Activated CD8-positive, alpha-beta T cell treated with anti-CD3 and anti-CD28 coated beads, Interleukin-2, amount 10 ng/mL, durations not matched to agents 7 days and 5 days (primary cell): Measurements from ENCODE around the gene LIPC. TPM values are rescaled to one million over a fixed set of nuclear protein-coding genes. Genes with fewer than 3 reads are reported as not detected.

ENCODE experiments used
- ATAC-seq: fragments of 150-1000 bp; cut with Tn5 transposase; one replicate; pipeline ENCODE4 v1.10.0; 2021; ENCODE audit warnings: moderate library complexity
- CTCF ChIA-PET: fragments of 350-600 bp; sonication (Branson Sonifier 250); formaldehyde crosslinking; loops from one replicate; lab custom pipeline; 2021; ENCODE audit warnings: antibody characterized with exemption; lab: Charles Lee
- POLR2A ChIA-PET: fragments of 350-600 bp; sonication (Branson Sonifier 250); formaldehyde crosslinking; loops from one replicate; lab custom pipeline; 2021; ENCODE audit warnings: antibody characterized with exemption; lab: Charles Lee
- DNase-seq: peaks from one replicate; pipeline ENCODE4 v3.0.0-alpha.2; 2020
- H3K27ac Mint-ChIP-seq: one replicate; pipeline ENCODE4 v1.8.0; 2021; ENCODE audit warnings: mild to moderate bottlenecking, mixed read lengths
- H3K27me3 Mint-ChIP-seq: one replicate; pipeline ENCODE4 v1.8.0; 2021; ENCODE audit warnings: low read depth, mixed read lengths
- H3K36me3 Mint-ChIP-seq: one replicate; pipeline ENCODE4 v1.8.0; 2021; ENCODE audit warnings: low read depth, mixed read lengths
- H3K4me1 Mint-ChIP-seq: one replicate; pipeline ENCODE4 v1.8.0; 2021; ENCODE audit warnings: low read depth, mixed read lengths
- H3K4me3 Mint-ChIP-seq: one replicate; pipeline ENCODE4 v1.8.0; 2021; ENCODE audit warnings: mild to moderate bottlenecking, mixed read lengths
- H3K9me3 Mint-ChIP-seq: one replicate; pipeline ENCODE4 v1.8.0; 2022; ENCODE audit warnings: mixed read lengths; ENCODE audit not compliant: insufficient read depth
- total RNA-seq, 2 experiments: library from RNA; stranded (reverse); gene quantifications; one replicate each; pipeline ENCODE4 v1.2.3, GENCODE V29; 2021

LIPC gene
- total RNA-seq, 2 experiments from 2014 or later, result 4.1 to 4.4 TPM

DNA sequence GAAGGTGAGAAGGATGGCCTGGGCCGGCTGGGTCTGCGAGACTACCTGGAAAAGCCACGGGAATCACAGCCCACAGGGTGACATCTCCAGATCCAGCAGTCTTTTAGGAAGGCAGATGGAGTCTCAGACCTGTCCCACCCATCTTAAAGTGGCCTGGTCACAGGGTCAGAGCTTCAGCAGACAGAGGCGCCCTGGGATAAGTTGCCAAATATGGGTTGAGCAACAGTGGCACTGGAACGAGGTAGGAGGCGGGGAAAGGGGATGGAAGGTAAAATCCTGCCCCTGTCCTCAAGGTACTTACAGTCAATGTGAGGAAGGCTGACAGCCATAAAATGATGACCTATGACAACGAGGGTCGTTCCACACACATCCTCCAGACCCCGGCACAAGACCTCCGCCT lies 80.7 kb downstream of the LIPC start:
- ChIA-PET POLR2A (no interaction called here), CTCF (interaction anchor here (1.6 kb wide), 1 partner anchor 20 kb away, joined by 4 read pairs; no protein-coding TSS in a partner anchor)
- no peak overlapping the region for H3K4me3 Mint-ChIP-seq
- no peak for ATAC-seq
- H3K27me3 Mint-ChIP-seq, result peaks cover 4% of the 10 kb centered on the region
- peaks cover 7% of the 10 kb centered on the region for H3K9me3 Mint-ChIP-seq
- no peak for DNase-seq
- H3K4me1 Mint-ChIP-seq, result peaks cover 29% of the 10 kb centered on the region
- peaks cover 17% of the 10 kb centered on the region for H3K36me3 Mint-ChIP-seq
- H3K27ac Mint-ChIP-seq, result no peak overlapping the region

DNA sequence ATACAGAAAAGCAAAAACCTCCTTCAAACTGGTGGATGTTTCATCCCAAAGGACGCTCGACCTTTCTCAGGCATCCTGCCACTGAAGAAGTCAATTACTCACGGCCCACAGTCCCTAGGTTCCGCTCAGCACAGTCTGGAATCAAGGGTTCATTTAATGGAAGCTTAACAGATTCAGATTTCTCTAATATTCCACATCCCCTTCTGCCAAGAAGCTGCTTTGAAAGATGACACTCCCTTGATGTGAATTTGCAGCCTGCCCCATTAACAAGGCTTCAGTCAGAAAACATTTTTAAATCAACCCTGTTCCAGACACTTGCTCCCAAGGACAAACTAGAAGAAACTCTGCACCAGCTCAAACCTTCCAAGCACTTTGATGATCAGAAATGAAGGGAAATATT lies 81.2 kb downstream of the LIPC start:
- H3K9me3 Mint-ChIP-seq, result peaks cover 7% of the 10 kb centered on the region
- H3K4me1 Mint-ChIP-seq, result peaks cover 34% of the 10 kb centered on the region
- H3K27me3 Mint-ChIP-seq, result no peaks in the 10 kb centered on the region
- H3K36me3 Mint-ChIP-seq, result peaks cover 17% of the 10 kb centered on the region
- ChIA-PET CTCF (interaction anchor here (1.6 kb wide), 1 partner anchor 21 kb away, joined by 4 read pairs; no protein-coding TSS in a partner anchor), POLR2A (no interaction called here)
- no peak overlapping the region for H3K27ac Mint-ChIP-seq
- no peak for ATAC-seq
- no peak overlapping the region for H3K4me3 Mint-ChIP-seq
- no peak for DNase-seq

DNA sequence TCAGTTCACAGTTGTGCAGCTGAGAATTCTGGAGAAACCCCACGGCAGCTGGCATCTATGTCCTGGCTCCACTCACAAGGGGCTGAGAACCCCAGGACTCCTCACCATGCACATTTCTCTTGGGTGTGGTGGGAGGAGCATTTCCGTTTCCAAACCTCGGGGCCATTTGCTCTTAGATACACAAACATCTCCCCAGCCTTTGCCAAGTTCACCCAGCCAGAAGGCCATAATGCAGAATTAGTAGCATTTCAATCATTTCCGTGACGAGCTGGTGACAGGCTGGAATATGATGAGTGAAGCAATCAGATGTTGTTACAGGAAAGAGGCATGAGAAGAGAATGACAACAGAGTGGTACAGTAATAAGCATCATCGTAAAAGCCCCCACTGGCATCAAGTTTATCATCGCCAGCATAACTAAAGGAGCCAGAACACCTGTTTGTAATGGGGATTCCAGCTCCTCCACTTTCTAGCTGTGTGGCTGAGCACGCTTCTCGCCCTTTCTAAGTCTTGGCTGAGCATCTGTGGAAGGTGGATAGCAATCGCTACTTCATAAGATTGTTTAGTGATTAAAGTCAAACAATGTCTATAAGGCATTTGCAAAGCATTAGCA lies 82.0 kb downstream of the LIPC start:
- ATAC-seq (no peak), DNase-seq (no peak)
- H3K36me3 Mint-ChIP-seq, result peaks cover 17% of the 10 kb centered on the region
- peaks cover 40% of the 10 kb centered on the region for H3K4me1 Mint-ChIP-seq
- POLR2A ChIA-PET, result no interaction called here
- CTCF ChIA-PET, result interaction anchor here (1.6 kb wide), 1 partner anchor 22 kb away, joined by 4 read pairs; no protein-coding TSS in a partner anchor
- peaks cover 7% of the 10 kb centered on the region for H3K9me3 Mint-ChIP-seq
- no peak overlapping the region for H3K4me3 Mint-ChIP-seq
- no peaks in the 10 kb centered on the region for H3K27me3 Mint-ChIP-seq
- no peak overlapping the region for H3K27ac Mint-ChIP-seq

DNA sequence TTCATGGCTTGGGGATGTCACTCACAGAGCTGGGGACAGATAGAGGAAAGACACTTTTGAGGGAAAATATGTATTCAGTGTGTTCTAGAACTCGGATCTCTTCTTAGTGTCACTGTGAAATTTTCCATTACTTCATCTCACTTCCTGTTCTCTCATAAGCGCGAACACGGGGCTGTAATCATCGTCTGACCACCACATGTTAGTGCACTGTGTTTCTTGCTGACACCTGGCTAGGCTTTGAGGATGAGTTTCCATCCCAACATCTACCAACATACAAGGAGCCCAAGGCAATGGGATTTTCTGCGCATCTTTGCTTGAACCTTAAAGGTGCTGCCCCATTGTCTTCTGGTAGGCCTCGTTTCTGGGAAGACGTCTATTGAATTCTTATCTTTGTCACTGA lies 84.0 kb downstream of the LIPC start:
- H3K4me1 Mint-ChIP-seq, result peaks cover 56% of the 10 kb centered on the region
- ATAC-seq (peak; percentile 48), DNase-seq (peak; percentile 64)
- no peaks in the 10 kb centered on the region for H3K27me3 Mint-ChIP-seq
- POLR2A ChIA-PET, result interaction anchor here (1.0 to 2.9 kb wide), 2 partner anchors 31 to 229 kb away, joined by 3 to 17 read pairs; no protein-coding TSS in a partner anchor
- peaks cover 17% of the 10 kb centered on the region for H3K36me3 Mint-ChIP-seq
- CTCF ChIA-PET, result interaction anchor here (0.7 to 1.8 kb wide), 3 partner anchors 222 to 467 kb away, joined by 3 to 6 read pairs (median 3); no protein-coding TSS in a partner anchor
- peak overlapping the region; percentile 88 for H3K27ac Mint-ChIP-seq
- H3K9me3 Mint-ChIP-seq, result peaks cover 7% of the 10 kb centered on the region
- peak overlapping the region; percentile 0 for H3K4me3 Mint-ChIP-seq

DNA sequence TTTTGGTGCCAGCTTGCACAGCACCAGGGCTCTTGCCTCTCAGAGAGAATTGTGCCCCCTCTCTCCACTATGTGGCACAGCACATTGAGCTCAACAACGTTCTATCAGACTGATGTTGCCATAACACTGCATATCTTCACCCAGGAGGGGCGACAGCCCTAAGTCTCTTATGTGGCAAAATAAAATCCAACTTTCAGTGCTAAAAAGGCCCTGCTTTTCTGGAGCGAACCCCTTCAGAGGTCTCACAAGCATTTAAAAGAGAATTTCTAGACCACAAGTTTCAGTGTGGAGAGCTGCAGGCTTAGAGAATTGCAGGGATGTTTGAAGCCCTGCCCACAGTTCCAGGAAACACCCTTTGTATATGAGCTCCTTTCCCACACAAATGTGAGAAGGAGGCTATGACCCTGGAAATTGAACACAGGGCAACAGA lies 85.5 kb downstream of the LIPC start:
- DNase-seq (peak; percentile 65), ATAC-seq (peak; percentile 74)
- H3K27me3 Mint-ChIP-seq, result no peaks in the 10 kb centered on the region
- H3K27ac Mint-ChIP-seq, result peak overlapping the region; percentile 88
- peaks cover 17% of the 10 kb centered on the region for H3K36me3 Mint-ChIP-seq
- H3K4me3 Mint-ChIP-seq, result peak overlapping the region; percentile 1
- peaks cover 65% of the 10 kb centered on the region for H3K4me1 Mint-ChIP-seq
- POLR2A ChIA-PET, result interaction anchor here (0.7 to 2.9 kb wide), 12 partner anchors 10 to 291 kb away, joined by 3 to 17 read pairs (median 4); no protein-coding TSS in a partner anchor
- CTCF ChIA-PET, result interaction anchor here (0.7 to 1.9 kb wide), 35 partner anchors 9 to 289 kb away, joined by 3 to 20 read pairs (median 5); partner anchors contain the start of genes ADAM10 and MINDY2
- peaks cover 7% of the 10 kb centered on the region for H3K9me3 Mint-ChIP-seq

DNA sequence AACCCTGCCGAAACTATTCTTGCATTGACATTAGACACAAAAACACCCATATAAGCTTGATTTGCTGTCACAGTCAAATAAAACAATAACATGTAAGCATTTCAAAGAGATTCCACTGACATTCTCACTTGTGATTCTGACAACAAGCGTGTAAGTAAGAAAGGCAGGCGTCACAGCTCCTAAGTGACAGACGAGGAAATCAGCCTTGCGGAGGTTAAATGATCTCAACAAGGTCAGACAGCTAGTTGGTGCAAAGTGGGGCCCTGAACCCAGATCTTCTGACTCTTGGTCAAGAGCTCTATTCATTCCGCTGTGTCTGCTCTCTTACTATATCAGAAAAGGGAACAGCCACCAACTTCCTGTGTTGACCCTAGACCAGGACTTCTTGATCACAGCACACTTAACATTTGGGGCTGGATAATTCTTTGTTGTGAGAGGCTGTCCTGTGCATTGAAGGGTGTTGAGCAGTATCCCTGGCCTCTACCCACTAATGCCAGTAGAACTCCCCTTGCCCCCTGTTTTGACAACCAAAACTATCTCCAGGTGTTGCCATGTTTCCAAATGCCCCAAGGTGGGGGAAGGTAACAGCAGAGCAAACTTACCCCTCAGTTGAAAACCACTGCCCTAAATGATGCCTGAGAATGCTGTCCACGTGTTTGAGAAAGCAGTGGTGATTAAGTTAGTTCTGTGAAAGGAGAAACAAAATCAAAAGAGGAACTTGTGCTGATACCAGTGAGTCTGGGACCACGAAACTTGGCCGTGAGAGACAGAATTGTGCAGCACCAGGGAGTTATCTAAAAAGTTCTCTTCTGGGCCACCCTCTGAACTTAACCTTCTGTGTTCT lies 86.1 kb downstream of the LIPC start:
- ChIA-PET CTCF (interaction anchor here (0.7 to 1.9 kb wide), 34 partner anchors 10 to 290 kb away, joined by 3 to 20 read pairs (median 5); partner anchors contain the start of genes ADAM10 and MINDY2), POLR2A (interaction anchor here (0.7 to 2.9 kb wide), 11 partner anchors 10 to 253 kb away, joined by 3 to 17 read pairs (median 4); no protein-coding TSS in a partner anchor)
- DNase-seq (peak; percentile 48), ATAC-seq (peak; percentile 36)
- peak overlapping the region; percentile 15 for H3K4me3 Mint-ChIP-seq
- peaks cover 69% of the 10 kb centered on the region for H3K4me1 Mint-ChIP-seq
- no peaks in the 10 kb centered on the region for H3K27me3 Mint-ChIP-seq
- H3K27ac Mint-ChIP-seq, result peak overlapping the region; percentile 88
- H3K9me3 Mint-ChIP-seq, result peaks cover 7% of the 10 kb centered on the region
- H3K36me3 Mint-ChIP-seq, result peaks cover 17% of the 10 kb centered on the region

DNA sequence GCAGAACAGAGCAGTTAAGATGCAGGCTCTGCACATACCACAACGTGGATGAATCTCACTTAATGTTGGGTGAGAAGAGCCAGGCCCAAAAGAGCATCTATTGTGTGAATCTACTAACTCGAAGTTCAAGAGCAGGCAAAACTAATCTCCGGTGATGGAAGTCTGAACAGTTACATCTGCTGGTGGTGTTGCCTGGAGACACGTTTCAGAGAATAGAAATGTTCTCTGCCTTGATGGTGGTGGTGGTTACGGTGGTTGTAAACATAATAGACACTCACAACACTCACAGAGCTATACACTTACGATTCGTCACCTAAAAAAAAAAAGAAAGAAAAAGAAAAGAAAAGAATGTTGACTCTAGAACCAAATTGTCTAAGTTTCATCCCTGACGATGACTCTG lies 86.8 kb downstream of the LIPC start:
- H3K36me3 Mint-ChIP-seq, result peaks cover 17% of the 10 kb centered on the region
- CTCF ChIA-PET, result interaction anchor here (1.9 kb wide), 1 partner anchor 252 kb away, joined by 9 read pairs; the partner anchor contains the start of gene MINDY2
- peaks cover 69% of the 10 kb centered on the region for H3K4me1 Mint-ChIP-seq
- H3K9me3 Mint-ChIP-seq, result peaks cover 7% of the 10 kb centered on the region
- H3K27ac Mint-ChIP-seq, result peak overlapping the region; percentile 88
- H3K27me3 Mint-ChIP-seq, result no peaks in the 10 kb centered on the region
- H3K4me3 Mint-ChIP-seq, result no peak overlapping the region
- ATAC-seq, result peak; percentile 12
- POLR2A ChIA-PET, result no interaction called here
- DNase-seq, result peak; percentile 36

DNA sequence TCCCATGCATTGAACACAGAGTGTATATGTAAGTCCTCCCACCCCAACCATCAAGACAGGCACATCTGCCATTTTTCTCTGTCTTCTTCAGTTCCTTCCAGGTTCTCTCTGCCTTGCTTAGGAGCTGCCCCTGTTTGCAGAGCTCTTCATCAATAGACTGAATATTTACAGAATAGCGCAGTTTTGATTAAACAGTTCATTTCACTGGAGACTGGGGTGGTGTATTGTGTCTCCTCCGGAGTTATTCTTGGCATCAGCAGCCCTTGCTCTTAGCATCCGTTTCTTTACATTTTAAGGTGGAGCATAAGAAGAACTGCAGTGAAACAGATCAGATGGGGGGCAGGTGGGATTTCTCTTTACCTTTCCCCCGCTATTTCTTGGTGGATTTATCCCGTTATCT lies 87.7 kb downstream of the LIPC start:
- CTCF ChIA-PET, result interaction anchor here (0.6 kb wide), 1 partner anchor 79 kb away, joined by 4 read pairs; no protein-coding TSS in a partner anchor
- peak overlapping the region; percentile 18 for H3K27ac Mint-ChIP-seq

DNA sequence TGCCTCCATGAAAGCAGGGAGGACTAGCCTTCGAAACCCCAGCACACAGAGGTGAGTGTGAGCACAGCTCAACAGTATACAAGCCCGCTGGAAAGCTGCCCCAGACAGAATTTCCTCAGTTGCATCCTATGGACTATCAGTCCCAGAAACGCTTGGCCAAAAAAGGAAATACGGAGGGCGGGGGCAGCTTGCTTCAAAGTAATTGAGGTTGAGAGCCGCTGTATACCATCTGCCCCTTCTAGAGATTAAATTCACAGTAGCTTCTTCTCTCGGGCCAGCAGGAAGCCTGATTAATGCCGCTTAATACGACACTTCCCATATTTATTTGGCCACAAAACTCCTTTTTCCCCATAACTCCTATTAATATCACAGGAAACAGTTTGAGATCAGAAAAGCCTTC lies 88.7 kb downstream of the LIPC start:
- Mint-ChIP-seq H3K36me3 (peaks cover 11% of the 10 kb centered on the region), H3K27ac (no peak overlapping the region), H3K27me3 (no peaks in the 10 kb centered on the region), H3K4me3 (no peak overlapping the region), H3K9me3 (peaks cover 3% of the 10 kb centered on the region), H3K4me1 (peaks cover 63% of the 10 kb centered on the region)
- ChIA-PET POLR2A (no interaction called here), CTCF (no interaction called here)
- DNase-seq, result no peak
- ATAC-seq, result no peak

More for the DNA sequence above, 87.7 kb downstream of the LIPC start:
- POLR2A ChIA-PET, result no interaction called here
- no peaks in the 10 kb centered on the region for H3K27me3 Mint-ChIP-seq
- no peak for ATAC-seq
- peaks cover 15% of the 10 kb centered on the region for H3K36me3 Mint-ChIP-seq
- H3K4me1 Mint-ChIP-seq, result peaks cover 69% of the 10 kb centered on the region
- no peak for DNase-seq
- no peak overlapping the region for H3K4me3 Mint-ChIP-seq
- H3K9me3 Mint-ChIP-seq, result peaks cover 7% of the 10 kb centered on the region

DNA sequence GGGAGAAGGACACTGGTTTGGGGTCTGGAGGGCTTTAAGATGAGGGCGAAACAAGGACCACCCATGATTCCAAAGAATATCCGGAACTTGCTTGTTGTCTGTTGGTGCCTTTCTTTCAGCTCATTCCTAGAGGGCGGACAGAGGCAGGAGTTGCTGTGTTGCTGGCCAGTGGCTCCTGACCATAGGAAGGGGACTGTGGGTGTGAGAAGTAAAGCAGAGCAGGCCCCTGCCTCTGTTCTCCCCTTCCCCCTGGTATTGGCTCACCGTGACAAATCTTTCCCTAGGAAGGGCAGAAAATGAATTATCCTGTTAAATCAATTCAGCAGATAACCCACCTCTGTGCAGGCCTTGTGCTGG lies 89.1 kb downstream of the LIPC start:
- H3K36me3 Mint-ChIP-seq, result peaks cover 7% of the 10 kb centered on the region
- DNase-seq, result no peak
- ChIA-PET CTCF (no interaction called here), POLR2A (no interaction called here)
- no peak overlapping the region for H3K4me3 Mint-ChIP-seq
- H3K27me3 Mint-ChIP-seq, result no peaks in the 10 kb centered on the region
- ATAC-seq, result no peak
- H3K4me1 Mint-ChIP-seq, result peaks cover 59% of the 10 kb centered on the region
- peaks cover 3% of the 10 kb centered on the region for H3K9me3 Mint-ChIP-seq
- H3K27ac Mint-ChIP-seq, result no peak overlapping the region

DNA sequence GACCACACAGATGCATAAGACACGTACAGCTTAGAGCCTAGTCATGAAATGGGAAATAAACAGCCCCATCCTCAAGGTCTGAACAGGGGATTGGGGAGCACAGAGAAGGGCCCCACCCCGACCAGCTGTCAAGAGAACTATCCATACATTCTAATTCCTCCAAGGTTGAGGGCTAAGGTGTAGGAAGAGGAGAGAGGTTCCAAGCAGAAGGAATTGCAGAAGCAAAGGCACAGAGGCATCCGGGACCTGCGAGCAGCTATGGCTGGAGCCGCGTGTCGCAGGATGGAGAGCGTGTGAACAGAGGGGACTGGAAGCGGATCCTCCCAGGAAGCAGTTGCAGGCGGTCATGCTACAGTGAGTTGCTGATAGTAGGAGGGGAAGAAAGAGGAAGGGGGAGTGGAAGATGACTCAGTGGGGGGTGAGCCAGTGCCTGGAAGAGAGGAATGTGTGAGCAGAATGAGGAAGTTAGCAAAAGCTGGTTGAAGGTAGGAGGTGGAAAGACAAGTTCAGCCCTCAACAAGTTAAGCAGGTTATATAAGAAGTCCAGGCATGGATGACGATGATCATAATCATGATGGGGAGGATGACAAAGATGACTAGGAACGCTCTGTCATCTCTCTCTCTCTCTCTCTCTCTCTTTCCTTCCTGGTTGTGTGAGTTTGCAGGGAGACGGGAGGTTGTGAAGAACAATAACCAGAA lies 89.7 kb downstream of the LIPC start:
- Mint-ChIP-seq H3K27me3 (no peaks in the 10 kb centered on the region), H3K36me3 (peaks cover 4% of the 10 kb centered on the region), H3K27ac (no peak overlapping the region), H3K4me1 (peaks cover 54% of the 10 kb centered on the region), H3K9me3 (peaks cover under 1% of the 10 kb centered on the region), H3K4me3 (no peak overlapping the region)
- DNase-seq, result no peak
- POLR2A ChIA-PET, result interaction anchor here (0.6 kb wide), 1 partner anchor 11 kb away, joined by 7 read pairs; no protein-coding TSS in a partner anchor
- no peak for ATAC-seq
- CTCF ChIA-PET, result no interaction called here
